Karpas-422 (cell line): ENCODE results near the gene MB21D2. TPM values are rescaled to one million over a fixed set of nuclear protein-coding genes. Genes with fewer than 3 reads are reported as not detected.
A peak's percentile ranks its signal among the peaks of the same experiment; 100 is the strongest.

Experiments used
- DNase-seq: peaks from one replicate; pipeline ENCODE4 v3.0.0-alpha.2; 2015
- H2AFZ ChIP-seq: fragments of 200-600 bp; sonication (generic); 2 replicates; pipeline ENCODE4 v1.6.1; 2014; ENCODE audit warnings: antibody characterized with exemption, low read length, mixed read lengths
- H3K27ac ChIP-seq: fragments of 200-600 bp; sonication (generic); 2 replicates; pipeline ENCODE4 v1.5.1; 2014; ENCODE audit warnings: mild to moderate bottlenecking, low read length, moderate library complexity
- H3K27me3 ChIP-seq: fragments of 200-600 bp; sonication (generic); 2 replicates; pipeline ENCODE4 v1.6.1; 2014; ENCODE audit warnings: low read length, mixed read lengths
- H3K36me3 ChIP-seq: fragments of 200-600 bp; sonication (generic); 2 replicates; pipeline ENCODE4 v1.6.1; 2014; ENCODE audit warnings: low read length, mixed read lengths; ENCODE audit not compliant: insufficient read depth
- H3K4me1 ChIP-seq: fragments of 200-600 bp; sonication (generic); 2 replicates; pipeline ENCODE4 v1.6.1; 2014; ENCODE audit warnings: mild to moderate bottlenecking, low read length, mixed read lengths
- H3K4me2 ChIP-seq: fragments of 200-600 bp; sonication (generic); 2 replicates; pipeline ENCODE4 v1.6.1; 2014; ENCODE audit warnings: low read length, low read depth, mild to moderate bottlenecking; ENCODE audit not compliant: poor library complexity, severe bottlenecking
- H3K4me3 ChIP-seq: fragments of 200-600 bp; sonication (generic); 2 replicates; pipeline ENCODE4 v1.5.1; 2014; ENCODE audit warnings: mild to moderate bottlenecking, antibody characterized with exemption, low read length, mixed read lengths
- H3K79me2 ChIP-seq: fragments of 200-600 bp; sonication (generic); 2 replicates; pipeline ENCODE4 v1.6.1; 2014; ENCODE audit warnings: mild to moderate bottlenecking, low read length, mixed read lengths
- H3K9ac ChIP-seq: fragments of 200-600 bp; sonication (generic); 2 replicates; pipeline ENCODE4 v1.6.0; 2014; ENCODE audit warnings: low read length
- H3K9me2 ChIP-seq: fragments of 200-600 bp; sonication (generic), shearing (Covaris generic); replicated peaks from 2 replicates; pipeline ENCODE4 v1.6.0; 2014; ENCODE audit warnings: mild to moderate bottlenecking, low read length, moderate library complexity; ENCODE audit not compliant: insufficient read depth
- H3K9me3 ChIP-seq: fragments of 300-700, 200-600 bp; sonication (generic); 2 replicates; pipeline ENCODE4 v1.6.1; 2014; ENCODE audit warnings: low read length, mixed read lengths
- H4K20me1 ChIP-seq: fragments of 200-600 bp; sonication (generic); 2 replicates; pipeline ENCODE4 v1.6.1; 2014; ENCODE audit warnings: mild to moderate bottlenecking, antibody characterized with exemption, low read length, low read depth; ENCODE audit not compliant: insufficient read depth
- total RNA-seq: library from RNA; depleted of rRNA; stranded (reverse); fragments of >200 nt; shearing (Covaris generic); gene quantifications from 2 replicates; pipeline ENCODE4 v1.2.3, GENCODE V29; 2014; ENCODE audit warnings: low replicate concordance

Gene MB21D2
- total RNA-seq, 1 experiment from 2014 or later, result not detected

DNA sequence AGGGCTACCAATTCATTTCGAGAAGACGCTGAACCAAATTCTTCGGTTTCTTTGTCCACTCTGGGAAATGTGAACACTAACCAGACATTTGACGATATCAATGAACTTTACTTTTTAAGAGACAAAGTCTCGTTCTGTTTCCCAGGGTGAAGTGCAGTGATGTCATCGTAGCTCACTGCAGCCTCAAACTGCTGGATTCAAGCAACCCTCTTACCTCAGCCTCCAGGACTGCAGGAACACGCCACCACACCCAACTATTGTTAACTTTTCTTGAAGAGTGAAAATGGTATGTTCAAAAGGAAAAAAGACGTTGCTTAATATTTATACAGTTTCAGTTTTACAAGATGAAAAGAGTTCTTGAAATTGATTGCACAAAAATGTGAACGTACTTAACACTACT is 30.6 kb downstream of the MB21D2 start:
- no peak overlapping the region for H3K4me2 ChIP-seq
- no peak overlapping the region for H2AFZ ChIP-seq
- no peaks in the 10 kb centered on the region for H3K36me3 ChIP-seq
- H3K9ac ChIP-seq, result no peak overlapping the region
- H3K27me3 ChIP-seq, result no peaks in the 10 kb centered on the region
- H3K27ac ChIP-seq, result no peak overlapping the region
- no peak for DNase-seq
- no peak overlapping the region for H3K4me3 ChIP-seq
- no peaks in the 10 kb centered on the region for H3K9me3 ChIP-seq
- no peaks in the 10 kb centered on the region for H4K20me1 ChIP-seq
- no peaks in the 10 kb centered on the region for H3K9me2 ChIP-seq
- no peaks in the 10 kb centered on the region for H3K4me1 ChIP-seq
- H3K79me2 ChIP-seq, result no peaks in the 10 kb centered on the region

DNA sequence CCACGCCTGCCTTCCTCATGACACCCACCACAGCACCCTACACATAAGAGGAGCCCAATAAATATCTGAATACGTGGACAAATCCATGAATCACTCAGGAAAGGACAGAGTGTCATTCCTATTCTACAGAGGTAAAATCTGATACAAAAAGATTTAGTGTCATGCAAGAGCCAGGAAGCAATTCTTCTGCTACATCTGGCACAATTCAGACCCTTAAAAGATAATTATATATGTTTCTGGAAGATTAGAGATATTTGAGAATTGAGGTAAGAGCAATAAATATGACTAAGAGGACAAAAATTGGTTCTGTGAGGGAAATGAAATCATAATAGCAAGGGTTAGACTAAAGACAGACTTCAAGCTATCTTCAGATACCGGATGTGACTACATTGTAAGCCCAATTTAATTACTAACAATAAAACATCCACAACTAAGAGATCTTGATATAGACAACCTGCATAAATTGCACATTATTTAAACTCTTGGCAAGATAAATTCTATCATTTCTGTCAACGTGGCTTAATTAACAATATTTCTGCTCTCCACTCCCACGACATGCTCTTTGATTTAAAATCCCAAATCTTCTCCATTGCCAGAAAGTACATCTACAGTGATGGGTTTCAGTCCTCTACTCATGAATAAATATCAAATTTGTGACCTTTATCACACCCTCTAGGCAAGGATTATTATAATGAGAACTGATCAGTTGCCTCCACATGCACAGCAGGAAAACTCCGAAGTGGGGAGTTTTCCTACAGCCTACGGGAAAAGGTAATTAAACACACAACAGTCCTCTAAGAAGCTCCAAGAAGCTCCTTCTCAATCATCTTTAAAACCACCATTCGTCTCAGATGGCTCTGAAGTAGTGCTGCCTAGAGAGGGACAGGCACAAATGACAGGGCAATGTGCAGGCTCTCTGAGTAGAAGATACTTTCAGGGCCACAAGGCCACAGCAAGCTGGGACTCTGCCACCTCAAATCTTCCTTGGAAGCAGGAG is 32.6 kb downstream of the MB21D2 start:
- H3K27ac ChIP-seq, result no peak overlapping the region
- no peaks in the 10 kb centered on the region for H3K9me2 ChIP-seq
- no peak overlapping the region for H3K9ac ChIP-seq
- no peaks in the 10 kb centered on the region for H3K36me3 ChIP-seq
- no peaks in the 10 kb centered on the region for H3K27me3 ChIP-seq
- no peak for DNase-seq
- no peaks in the 10 kb centered on the region for H3K9me3 ChIP-seq
- no peaks in the 10 kb centered on the region for H3K79me2 ChIP-seq
- no peak overlapping the region for H2AFZ ChIP-seq
- H4K20me1 ChIP-seq, result no peaks in the 10 kb centered on the region
- H3K4me1 ChIP-seq, result no peaks in the 10 kb centered on the region
- H3K4me3 ChIP-seq, result no peak overlapping the region
- H3K4me2 ChIP-seq, result no peak overlapping the region

DNA sequence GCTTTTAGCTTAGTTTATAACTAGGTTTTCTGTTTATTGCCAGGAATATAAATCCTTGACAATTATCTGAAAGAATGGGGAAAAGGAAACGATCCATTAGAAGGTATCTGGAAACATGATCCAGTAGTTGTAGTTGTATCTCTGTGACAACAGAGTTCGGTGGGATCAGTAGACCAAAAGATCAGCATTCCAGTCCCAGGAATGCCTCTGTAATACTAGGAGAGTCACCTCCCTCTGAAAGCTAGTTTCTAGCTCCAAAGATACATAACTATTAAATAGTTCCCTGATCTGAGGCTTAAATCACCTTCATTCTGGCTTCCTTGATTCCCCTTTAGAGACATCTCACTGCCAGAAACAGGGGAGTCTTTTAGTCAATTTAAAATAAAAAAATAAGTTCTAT is 34.1 kb downstream of the MB21D2 start:
- Histone ChIP-seq H3K79me2 (no peaks in the 10 kb centered on the region), H3K4me1 (no peaks in the 10 kb centered on the region), H2AFZ (no peak overlapping the region), H3K4me2 (no peak overlapping the region), H3K36me3 (no peaks in the 10 kb centered on the region), H3K9me3 (no peaks in the 10 kb centered on the region), H3K9me2 (no peaks in the 10 kb centered on the region), H4K20me1 (no peaks in the 10 kb centered on the region), H3K27me3 (no peaks in the 10 kb centered on the region), H3K4me3 (no peak overlapping the region), H3K27ac (no peak overlapping the region), H3K9ac (no peak overlapping the region)
- DNase-seq, result no peak

DNA sequence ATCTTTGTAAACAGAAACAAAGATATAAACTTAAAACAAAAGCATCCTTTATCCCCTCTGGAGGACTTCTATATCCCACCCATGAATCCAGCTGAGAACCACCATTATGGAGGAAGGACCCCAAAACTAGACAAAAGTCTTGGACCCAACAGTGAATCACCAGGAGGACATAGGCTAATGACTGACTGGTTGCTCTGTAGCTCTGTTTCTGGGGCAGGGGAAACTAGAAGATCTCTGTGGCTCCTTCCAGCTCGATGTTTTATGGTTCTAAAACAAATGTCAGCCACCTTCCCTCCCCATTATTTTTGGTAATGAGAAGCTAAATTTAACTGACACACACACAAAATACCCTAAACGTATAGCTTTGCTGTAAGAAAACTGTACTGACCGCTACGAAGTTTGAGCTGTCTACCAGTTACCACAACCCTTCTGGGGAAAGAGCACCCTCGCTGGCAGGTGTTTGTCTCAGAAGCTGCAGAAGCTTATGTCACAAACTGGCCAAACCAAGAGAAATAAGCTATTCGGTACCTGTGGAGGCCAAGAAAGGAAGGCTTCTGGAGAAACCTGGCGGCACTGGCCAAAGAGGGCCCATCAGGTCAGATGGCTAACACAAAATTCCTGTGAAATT is 36.4 kb downstream of the MB21D2 start:
- Histone ChIP-seq H2AFZ (no peak overlapping the region), H3K36me3 (no peaks in the 10 kb centered on the region), H3K27ac (no peak overlapping the region), H3K27me3 (no peaks in the 10 kb centered on the region), H3K4me3 (no peak overlapping the region), H4K20me1 (no peaks in the 10 kb centered on the region), H3K9me3 (no peaks in the 10 kb centered on the region), H3K4me1 (no peaks in the 10 kb centered on the region), H3K9ac (no peak overlapping the region), H3K79me2 (no peaks in the 10 kb centered on the region), H3K9me2 (no peaks in the 10 kb centered on the region), H3K4me2 (no peak overlapping the region)
- peak; percentile 23 for DNase-seq

DNA sequence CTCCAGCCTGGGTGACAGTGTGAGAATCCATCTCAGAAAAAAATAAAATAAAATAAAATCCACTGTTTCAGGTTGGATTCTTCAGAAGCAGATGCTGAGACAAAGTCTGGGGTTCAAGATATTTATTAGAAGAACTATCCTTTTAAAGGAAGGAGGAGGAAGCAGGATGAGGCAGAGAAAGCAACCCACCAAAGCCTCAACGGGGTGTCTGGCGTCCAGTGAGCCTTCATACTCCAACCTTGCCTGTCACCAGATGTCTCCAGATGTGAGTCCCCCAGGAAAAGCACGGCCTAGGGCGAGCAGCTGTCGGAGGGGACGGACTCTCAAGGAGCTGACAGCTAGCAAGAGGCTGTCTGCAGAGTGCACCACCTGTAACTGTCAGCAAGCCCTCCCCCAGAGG is 37.3 kb downstream of the MB21D2 start:
- peak; percentile 30 for DNase-seq
- H3K27me3 ChIP-seq, result no peaks in the 10 kb centered on the region
- H3K36me3 ChIP-seq, result no peaks in the 10 kb centered on the region
- H2AFZ ChIP-seq, result no peak overlapping the region
- H3K4me1 ChIP-seq, result no peaks in the 10 kb centered on the region
- no peak overlapping the region for H3K27ac ChIP-seq
- no peaks in the 10 kb centered on the region for H3K79me2 ChIP-seq
- H3K4me2 ChIP-seq, result no peak overlapping the region
- no peak overlapping the region for H3K9ac ChIP-seq
- H3K4me3 ChIP-seq, result no peak overlapping the region
- no peaks in the 10 kb centered on the region for H3K9me2 ChIP-seq
- H4K20me1 ChIP-seq, result no peaks in the 10 kb centered on the region
- H3K9me3 ChIP-seq, result no peaks in the 10 kb centered on the region

DNA sequence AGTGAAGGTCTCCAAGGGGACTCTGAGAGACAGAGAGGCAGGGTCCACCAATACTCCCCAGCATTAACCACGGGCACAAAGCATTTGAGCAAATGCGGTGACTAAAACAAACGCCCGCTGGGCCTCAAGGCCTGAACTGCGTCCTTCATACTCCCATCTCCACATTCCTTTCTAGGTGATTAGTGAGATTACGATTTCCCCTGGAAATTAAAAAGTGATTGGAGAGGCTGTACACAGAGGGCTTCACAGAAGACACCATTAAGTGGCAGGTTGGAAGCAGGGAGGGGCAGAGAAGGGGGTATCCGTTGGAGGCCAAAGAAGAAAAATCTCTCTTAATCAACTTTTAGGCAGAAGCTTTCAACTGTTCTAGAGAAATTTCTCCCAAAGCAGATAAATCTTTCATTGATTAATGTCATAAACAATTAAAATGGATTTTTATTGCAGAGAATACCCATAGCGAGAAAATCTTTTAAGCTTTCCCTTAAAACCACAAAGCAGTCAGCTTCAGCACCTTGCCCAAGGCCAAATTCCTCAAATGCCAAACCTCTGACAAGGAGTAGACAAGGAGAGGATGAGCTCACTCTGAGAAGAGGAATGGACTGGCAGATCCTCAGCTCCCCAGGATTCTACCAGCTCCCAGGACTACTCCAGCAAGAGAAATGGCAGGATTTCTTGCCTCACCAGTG is 38.2 kb downstream of the MB21D2 start:
- H3K4me3 ChIP-seq, result no peak overlapping the region
- no peaks in the 10 kb centered on the region for H3K4me1 ChIP-seq
- no peak overlapping the region for H3K9ac ChIP-seq
- no peak overlapping the region for H3K27ac ChIP-seq
- no peak overlapping the region for H3K4me2 ChIP-seq
- no peaks in the 10 kb centered on the region for H3K36me3 ChIP-seq
- no peaks in the 10 kb centered on the region for H4K20me1 ChIP-seq
- H3K9me3 ChIP-seq, result no peaks in the 10 kb centered on the region
- no peak overlapping the region for H2AFZ ChIP-seq
- no peak for DNase-seq
- no peaks in the 10 kb centered on the region for H3K27me3 ChIP-seq
- H3K79me2 ChIP-seq, result no peaks in the 10 kb centered on the region
- no peaks in the 10 kb centered on the region for H3K9me2 ChIP-seq

DNA sequence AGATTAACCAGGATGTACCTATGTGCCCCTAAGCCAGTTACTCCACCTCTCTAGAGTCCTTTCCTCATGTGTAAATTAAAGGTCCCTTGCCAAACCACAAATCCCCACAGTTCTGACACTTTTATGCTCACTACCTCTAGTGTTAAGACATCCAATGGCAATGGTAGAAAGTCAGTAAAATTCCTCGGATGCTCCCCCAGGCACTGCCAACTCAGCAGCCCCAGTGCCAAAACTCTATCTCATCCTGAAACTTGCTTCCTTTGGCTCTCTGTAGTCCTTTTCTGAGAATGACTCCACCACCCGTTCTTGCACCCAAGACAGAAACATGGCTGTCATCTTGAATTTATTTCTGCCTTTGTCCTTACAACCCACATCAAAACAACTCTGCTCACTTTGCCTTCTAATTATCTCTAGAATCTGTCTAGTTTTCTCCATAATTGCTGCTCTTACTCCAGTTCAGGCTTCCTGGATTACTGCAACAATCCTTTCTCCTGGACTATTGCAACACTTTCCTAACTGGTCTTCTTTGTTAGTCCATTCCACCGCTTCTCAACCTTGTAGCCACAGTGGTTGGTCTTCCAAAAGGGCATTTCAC is 41.6 kb downstream of the MB21D2 start:
- no peak overlapping the region for H2AFZ ChIP-seq
- H3K36me3 ChIP-seq, result no peaks in the 10 kb centered on the region
- no peak overlapping the region for H3K4me3 ChIP-seq
- H3K79me2 ChIP-seq, result no peaks in the 10 kb centered on the region
- no peaks in the 10 kb centered on the region for H3K9me3 ChIP-seq
- no peaks in the 10 kb centered on the region for H4K20me1 ChIP-seq
- no peak for DNase-seq
- no peaks in the 10 kb centered on the region for H3K27me3 ChIP-seq
- no peaks in the 10 kb centered on the region for H3K4me1 ChIP-seq
- no peak overlapping the region for H3K9ac ChIP-seq
- H3K9me2 ChIP-seq, result no peaks in the 10 kb centered on the region
- H3K4me2 ChIP-seq, result no peak overlapping the region
- H3K27ac ChIP-seq, result no peak overlapping the region

DNA sequence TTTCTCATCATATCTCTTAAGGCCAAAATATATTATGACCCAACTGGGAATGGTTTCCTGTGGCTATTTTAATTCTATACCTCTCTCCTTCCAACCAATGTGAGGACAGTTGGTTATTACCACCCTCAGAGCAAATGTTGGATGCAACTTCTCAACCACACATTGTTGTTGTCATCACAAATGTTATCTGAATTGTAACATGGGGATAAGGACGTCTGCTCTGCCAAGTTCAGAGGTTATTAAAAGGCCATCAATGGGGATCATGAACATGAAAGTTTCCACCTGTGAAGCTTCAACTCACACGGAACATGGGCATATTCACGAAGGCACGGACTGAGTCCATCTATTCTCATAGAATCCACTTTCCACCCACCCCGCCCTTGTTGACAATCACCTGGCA is 46.8 kb downstream of the MB21D2 start:
- no peak overlapping the region for H3K4me2 ChIP-seq
- no peak overlapping the region for H3K27ac ChIP-seq
- no peak overlapping the region for H3K9ac ChIP-seq
- no peaks in the 10 kb centered on the region for H3K27me3 ChIP-seq
- no peaks in the 10 kb centered on the region for H3K4me1 ChIP-seq
- H3K9me3 ChIP-seq, result no peaks in the 10 kb centered on the region
- no peaks in the 10 kb centered on the region for H3K79me2 ChIP-seq
- H2AFZ ChIP-seq, result no peak overlapping the region
- no peak overlapping the region for H3K4me3 ChIP-seq
- no peaks in the 10 kb centered on the region for H3K9me2 ChIP-seq
- H4K20me1 ChIP-seq, result no peaks in the 10 kb centered on the region
- H3K36me3 ChIP-seq, result no peaks in the 10 kb centered on the region
- DNase-seq, result no peak
